B cell (primary cell): ENCODE results near the gene MOB2. TPM values are rescaled to one million over a fixed set of nuclear protein-coding genes. Genes with fewer than 3 reads are reported as not detected.

Experiments
- ATAC-seq: fragments of 200-7000 bp; cut with Tn5 transposase; one replicate; pipeline ENCODE4 v1.10.0; 2021; ENCODE audit warnings: low read depth, mild to moderate bottlenecking, moderate number of reproducible peaks, moderate library complexity
- CTCF ChIA-PET: fragments of 350-600 bp; sonication (Branson Sonifier 250); formaldehyde crosslinking; loops from one replicate; lab custom pipeline; 2021; ENCODE audit warnings: antibody characterized with exemption, inconsistent platforms; lab: Charles Lee
- POLR2A ChIA-PET: fragments of 350-600 bp; sonication (Branson Sonifier 250); formaldehyde crosslinking; loops from one replicate; lab custom pipeline; 2021; ENCODE audit warnings: antibody characterized with exemption; lab: Charles Lee
- DNase-seq: peaks from one replicate; pipeline ENCODE4 v3.0.0; 2013
- H2AFZ ChIP-seq: 2 replicates; pipeline ENCODE4 v1.6.1; 2012; ENCODE audit warnings: mild to moderate bottlenecking, low read depth, low read length; ENCODE audit not compliant: insufficient read depth, poor library complexity, severe bottlenecking
- H3K27ac ChIP-seq, 2 donors: 1 replicate in 1 of 2; 2 replicates in 1 of 2; pipeline ENCODE4 v1.5.1; 2012 to 2013; ENCODE audit warnings: low read length in 2 of 2, mild to moderate bottlenecking in 2 of 2, moderate library complexity in 1 of 2
- H3K27me3 ChIP-seq, 4 experiments: fragments of 200-600 bp in 1 of 4; sonication (generic) in 1 of 4; replicated peaks in 1 of 4; 1 replicate in 2 of 4; 2 replicates in 2 of 4; pipeline versions ENCODE4 v1.6.1 to v1.7.0; 2013 to 2016; ENCODE audit warnings: low read length in 3 of 4, mild to moderate bottlenecking in 2 of 4, mixed read lengths in 1 of 4, moderate library complexity in 1 of 4; ENCODE audit not compliant: insufficient read depth in 4 of 4, control insufficient read depth in 3 of 4; ENCODE audit errors: control extremely low read depth in 1 of 4
- H3K36me3 ChIP-seq, 2 experiments: replicated peaks in 1 of 2; 1 replicate in 1 of 2; 2 replicates in 1 of 2; pipeline versions ENCODE4 v1.6.1 to v1.7.1; 2013; ENCODE audit warnings: low read length in 1 of 2; ENCODE audit not compliant: insufficient read depth in 2 of 2, control insufficient read depth in 1 of 2; ENCODE audit errors: control extremely low read depth in 1 of 2, extremely low read depth in 1 of 2
- H3K4me1 ChIP-seq, 2 donors: fragments of 200-600 bp in 1 of 2; sonication (generic) in 1 of 2; 1 replicate in 1 of 2; 2 replicates in 1 of 2; pipeline versions ENCODE4 v1.5.1 to v1.6.1; 2013 to 2017; ENCODE audit warnings: low read length in 2 of 2; ENCODE audit not compliant: control insufficient read depth in 2 of 2, insufficient read depth in 2 of 2
- H3K4me2 ChIP-seq: replicated peaks from 2 replicates; pipeline ENCODE3; 2012; ENCODE audit warnings: mild to moderate bottlenecking, low read depth, low read length; ENCODE audit not compliant: poor library complexity, severe bottlenecking
- H3K4me3 ChIP-seq, 5 experiments: fragments of 200-600 bp in 1 of 5; sonication (generic) in 1 of 5; 1 replicate in 3 of 5; 2 replicates in 2 of 5; pipeline versions ENCODE4 v1.5.1 to v1.7.0; 2011 to 2016; ENCODE audit warnings: low read length in 4 of 5, mild to moderate bottlenecking in 4 of 5, low read depth in 2 of 5, control low read depth in 1 of 5, moderate library complexity in 1 of 5; ENCODE audit not compliant: insufficient read depth in 1 of 5; ENCODE audit errors: control extremely low read depth in 1 of 5, extremely low read depth in 1 of 5
- H3K79me2 ChIP-seq: fragments of 200-600 bp; sonication (generic); one replicate; pipeline ENCODE4 v1.6.0; 2016; ENCODE audit warnings: low read length; ENCODE audit not compliant: control insufficient read depth, insufficient read depth
- H3K9ac ChIP-seq: fragments of 200-600 bp; sonication (generic); 2 replicates; pipeline ENCODE4 v1.6.1; 2017; ENCODE audit warnings: mild to moderate bottlenecking, low read length, moderate library complexity
- H3K9me3 ChIP-seq, 3 donors: one replicate each; pipeline versions ENCODE4 v1.6.1 to v1.7.1; 2013; ENCODE audit warnings: low read length in 2 of 3; ENCODE audit not compliant: control insufficient read depth in 2 of 3, insufficient read depth in 1 of 3; ENCODE audit errors: control extremely low read depth in 1 of 3
- H4K20me1 ChIP-seq: 2 replicates; pipeline ENCODE4 v1.6.0; 2012; ENCODE audit warnings: mild to moderate bottlenecking, low read length; ENCODE audit not compliant: insufficient read depth, control insufficient read depth, poor library complexity, severe bottlenecking
- H3K27ac Mint-ChIP-seq: one replicate; pipeline ENCODE4 v1.8.0; 2021; ENCODE audit warnings: mixed read lengths
- H3K27me3 Mint-ChIP-seq: one replicate; pipeline ENCODE4 v1.8.0; 2021; ENCODE audit warnings: mixed read lengths
- H3K4me1 Mint-ChIP-seq: one replicate; pipeline ENCODE4 v1.8.0; 2021; ENCODE audit warnings: mixed read lengths
- H3K4me3 Mint-ChIP-seq: one replicate; pipeline ENCODE4 v1.8.0; 2021; ENCODE audit warnings: mixed read lengths
- H3K9me3 Mint-ChIP-seq: one replicate; pipeline ENCODE4 v1.8.0; 2022; ENCODE audit warnings: mixed read lengths; ENCODE audit not compliant: insufficient read depth
- EZH2 ChIP-seq: IDR thresholded peaks from 2 replicates; pipeline ENCODE4 v1.6.1; 2012; ENCODE audit warnings: borderline replicate concordance, low read depth, mild to moderate bottlenecking, moderate library complexity, low read length; ENCODE audit not compliant: insufficient read depth, poor library complexity, severe bottlenecking
- WGBS: methylation state at CpG from one replicate; pipeline ENCODE4 v1.1.5; 2013; ENCODE audit warnings: missing lambda C conversion rate; ENCODE audit not compliant: insufficient coverage; 5-methylcytosine and 5-hydroxymethylcytosine counted together
- intact Hi-C: fragments of 100-400 bp; cut with micrococcal nuclease; formaldehyde crosslinking; loops from one replicate; pipeline ENCODE4 v1.10.0; 2022
- polyA plus RNA-seq: library from polyadenylated mRNA; depleted of rRNA; stranded (reverse); fragments of >200 nt; gene quantifications from 2 replicates; pipeline ENCODE4 v1.2.3, GENCODE V29; 2012
- total RNA-seq, 2 donors: library from RNA; stranded (reverse); fragments of 120-200 nt in 1 of 2; gene quantifications; 1 replicate in 1 of 2; 2 replicates in 1 of 2; pipeline versions ENCODE4 v1.2.3 to v1.2.4, GENCODE V29; 2013 to 2022
- TF ChIP-seq, protein P1 (sequence below): fragments of 200-600 bp; IDR thresholded peaks from one replicate; pipeline ENCODE4 v1.8.0; 2022; ENCODE audit warnings: antibody characterized with exemption, mild to moderate bottlenecking

Gene MOB2
- total and polyA plus RNA-seq, 2 donors (not counting 1 experiment from before 2014, with no cell fraction given): 55.7 to 57.6 TPM

DNA sequence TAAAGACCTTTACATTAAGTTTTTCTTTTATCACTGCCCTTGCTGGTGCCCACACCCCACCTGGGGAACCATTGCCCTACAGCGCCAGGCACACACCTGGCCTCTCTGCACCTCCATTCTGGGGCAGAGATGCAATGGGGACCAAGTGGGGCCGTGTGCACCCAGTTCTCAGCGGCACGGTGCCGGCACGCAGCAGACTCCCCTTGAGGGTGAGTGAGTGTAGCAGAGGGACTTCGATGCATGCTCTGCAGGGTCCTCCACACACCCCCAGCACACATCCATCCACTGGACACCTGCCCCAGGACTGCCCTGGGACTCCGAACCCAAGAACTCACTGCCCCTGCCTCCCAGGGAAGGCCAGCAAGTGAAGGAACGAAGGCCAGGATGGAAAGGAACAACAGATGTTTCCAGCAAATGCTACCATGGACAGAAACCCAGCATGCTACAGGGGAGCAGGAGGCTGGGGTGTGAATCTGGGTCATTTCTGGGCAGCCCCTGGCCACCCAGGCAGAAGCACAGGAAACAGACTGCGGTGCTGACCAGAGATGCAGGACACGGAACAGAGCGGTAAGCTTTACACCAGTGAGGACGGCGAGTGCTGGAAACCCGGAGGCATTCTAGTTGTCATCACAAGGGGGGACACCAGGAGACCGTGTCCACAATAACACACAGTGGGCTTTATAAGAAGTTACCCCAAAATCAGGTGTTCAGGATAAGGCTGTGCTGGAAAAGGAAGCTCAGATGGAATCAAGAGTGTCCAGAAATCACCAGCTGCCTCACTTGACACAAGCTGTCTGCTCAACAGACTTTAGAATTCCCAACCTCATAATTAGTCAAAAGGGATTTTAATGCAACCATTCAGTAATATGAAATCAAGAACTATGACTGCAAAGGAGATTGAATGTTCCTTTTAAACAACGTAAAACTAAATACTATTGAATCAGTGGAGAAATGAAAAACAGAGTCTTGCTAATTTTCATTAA lies 32.7 kb upstream of the MOB2 start:
- Histone ChIP-seq H3K27ac (no peak overlapping the region), H3K9ac (no peak overlapping the region), H3K9me3 (no peaks in the 10 kb centered on the region), H3K36me3 (no peaks in the 10 kb centered on the region), H2AFZ (no peak overlapping the region), H3K4me3 (no peak overlapping the region), H3K4me2 (no peak overlapping the region), H3K79me2 (peaks cover 100% of the 10 kb centered on the region), H3K4me1 (peaks cover 40 to 49% of the 10 kb centered on the region in 2 donors), H4K20me1 (peaks cover 99% of the 10 kb centered on the region), H3K27me3 (no peaks in the 10 kb centered on the region)
- Mint-ChIP-seq H3K4me3 (no peak overlapping the region), H3K27ac (no peak overlapping the region), H3K27me3 (no peaks in the 10 kb centered on the region), H3K4me1 (peaks cover 70% of the 10 kb centered on the region), H3K9me3 (no peaks in the 10 kb centered on the region)
- 97% methylated on average over 8 of the region's 17 CpGs for WGBS
- ChIA-PET CTCF (interaction anchor here (1.4 kb wide), 1 partner anchor 482 kb away, joined by 3 read pairs; no protein-coding TSS in a partner anchor), POLR2A (no interaction called here)
- TF ChIP-seq EZH2: no peak
- TF ChIP-seq, protein P1, sequence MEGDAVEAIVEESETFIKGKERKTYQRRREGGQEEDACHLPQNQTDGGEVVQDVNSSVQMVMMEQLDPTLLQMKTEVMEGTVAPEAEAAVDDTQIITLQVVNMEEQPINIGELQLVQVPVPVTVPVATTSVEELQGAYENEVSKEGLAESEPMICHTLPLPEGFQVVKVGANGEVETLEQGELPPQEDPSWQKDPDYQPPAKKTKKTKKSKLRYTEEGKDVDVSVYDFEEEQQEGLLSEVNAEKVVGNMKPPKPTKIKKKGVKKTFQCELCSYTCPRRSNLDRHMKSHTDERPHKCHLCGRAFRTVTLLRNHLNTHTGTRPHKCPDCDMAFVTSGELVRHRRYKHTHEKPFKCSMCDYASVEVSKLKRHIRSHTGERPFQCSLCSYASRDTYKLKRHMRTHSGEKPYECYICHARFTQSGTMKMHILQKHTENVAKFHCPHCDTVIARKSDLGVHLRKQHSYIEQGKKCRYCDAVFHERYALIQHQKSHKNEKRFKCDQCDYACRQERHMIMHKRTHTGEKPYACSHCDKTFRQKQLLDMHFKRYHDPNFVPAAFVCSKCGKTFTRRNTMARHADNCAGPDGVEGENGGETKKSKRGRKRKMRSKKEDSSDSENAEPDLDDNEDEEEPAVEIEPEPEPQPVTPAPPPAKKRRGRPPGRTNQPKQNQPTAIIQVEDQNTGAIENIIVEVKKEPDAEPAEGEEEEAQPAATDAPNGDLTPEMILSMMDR: no peak
- ATAC-seq: no peak
- intact Hi-C loops: loop anchor here (5.0 to 10.0 kb wide), 2 partner anchors 207 to 225 kb away; no protein-coding TSS in a partner anchor
- DNase-seq: no peak

DNA sequence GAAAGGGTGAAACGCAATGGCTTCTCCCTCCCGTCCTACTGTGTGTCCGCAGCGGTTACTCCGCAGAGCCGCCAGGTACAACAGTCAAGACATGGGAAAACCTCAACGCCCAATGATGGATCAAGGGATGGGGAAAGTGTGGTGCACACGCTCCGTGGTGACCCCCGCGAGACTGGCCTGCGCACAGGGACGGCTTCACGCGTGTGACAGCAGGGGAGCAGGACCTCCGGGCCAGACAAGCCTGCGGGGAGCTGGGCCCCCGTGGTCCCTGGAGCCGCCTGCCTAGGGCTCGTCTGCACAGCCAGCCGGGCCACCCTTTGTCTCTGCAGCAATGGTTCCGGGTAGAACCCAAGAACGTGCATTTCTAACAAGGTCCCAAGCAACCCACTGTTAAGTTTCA lies 31.7 kb upstream of the MOB2 start:
- no peak overlapping the region for H2AFZ ChIP-seq
- TF ChIP-seq, protein P1: no peak
- no peak for TF ChIP-seq EZH2
- H3K4me3 ChIP-seq: no peak overlapping the region
- no peak overlapping the region for H3K27ac ChIP-seq
- H3K4me1 ChIP-seq: peaks cover 30 to 39% of the 10 kb centered on the region in 2 donors
- no peak overlapping the region for H3K4me3 Mint-ChIP-seq
- H3K27me3 Mint-ChIP-seq: no peaks in the 10 kb centered on the region
- ChIA-PET CTCF (no interaction called here), POLR2A (interaction anchor here (0.6 kb wide), 1 partner anchor 58 kb away, joined by 3 read pairs; no protein-coding TSS in a partner anchor)
- H4K20me1 ChIP-seq: peaks cover 99% of the 10 kb centered on the region
- peaks cover 100% of the 10 kb centered on the region for H3K79me2 ChIP-seq
- no peak for ATAC-seq
- H3K27me3 ChIP-seq: no peaks in the 10 kb centered on the region
- no peak for DNase-seq
- no peak overlapping the region for H3K9ac ChIP-seq
- H3K36me3 ChIP-seq: peaks cover 0 to 4% of the 10 kb centered on the region in 2 experiments
- H3K9me3 Mint-ChIP-seq: no peaks in the 10 kb centered on the region
- H3K4me2 ChIP-seq: no peak overlapping the region
- WGBS: 96% methylated on average over 23 of the region's 23 CpGs
- no peak overlapping the region for H3K27ac Mint-ChIP-seq
- no peaks in the 10 kb centered on the region for H3K9me3 ChIP-seq
- H3K4me1 Mint-ChIP-seq: peaks cover 69% of the 10 kb centered on the region
- intact Hi-C loops: loop anchor here (10.0 kb wide), 1 partner anchor 224 kb away; no protein-coding TSS in a partner anchor
